Gastroesophageal sphincter (tissue), 3 donors: ENCODE measurements around the gene PCLO.

Experiments used
- CTCF ChIP-seq, 4 experiments: fragments of 200-600 bp in 2 of 4; fragments of 450-650 bp in 2 of 4; sonication (generic) in 1 of 4; IDR thresholded peaks; one replicate each; pipeline ENCODE4 v1.5.1; 2017 to 2019; ENCODE audit warnings: antibody characterized with exemption in 4 of 4, mild to moderate bottlenecking in 2 of 4, moderate library complexity in 2 of 4
- EP300 ChIP-seq: sonication (generic); formaldehyde crosslinking; IDR thresholded peaks from one replicate; pipeline ENCODE4 v1.6.1; 2017; ENCODE audit warnings: antibody characterized with exemption, mild to moderate bottlenecking
- POLR2A ChIP-seq, 2 donors: fragments of 450-650 bp; IDR thresholded peaks; one replicate each; pipeline ENCODE4 v1.6.1; 2017; ENCODE audit warnings: antibody characterized with exemption in 2 of 2, mild to moderate bottlenecking in 2 of 2, moderate library complexity in 1 of 2
- POLR2AphosphoS5 ChIP-seq: sonication (generic); formaldehyde crosslinking; IDR thresholded peaks from one replicate; pipeline ENCODE4 v1.6.1; 2017; ENCODE audit warnings: antibody characterized with exemption

GRCh38 chr7:82750007-82750406 lies 412.7 kb downstream of the PCLO start:
- TF ChIP-seq POLR2A (IDR thresholded peaks at IDR 0.05) = no peak
- TF ChIP-seq CTCF (IDR thresholded peaks at IDR 0.05) = no peak
- TF ChIP-seq POLR2AphosphoS5 = no peak
- no peak for TF ChIP-seq EP300
